Stimulated activated memory B cell treated with anti-CD40 and anti-IgM and Interleukin-4, amounts not matched to agents 10 μg/mL and 1 μg/mL and 100 μg/mL, for 72 hours (primary cell): ENCODE measurements around the gene CLCN1.
A peak's percentile ranks its signal among the peaks of the same experiment; 100 is the strongest.

Experiments used
- ATAC-seq: fragments of 150-1000 bp; cut with Tn5 transposase; 2 replicates; pipeline ENCODE4 v1.10.0; 2021
- H3K27ac Mint-ChIP-seq: one replicate; pipeline ENCODE4 v1.8.0; 2022; ENCODE audit warnings: mild to moderate bottlenecking, mixed read lengths
- H3K27me3 Mint-ChIP-seq: one replicate; pipeline ENCODE4 v1.8.0; 2022; ENCODE audit warnings: mixed read lengths
- H3K36me3 Mint-ChIP-seq: one replicate; pipeline ENCODE4 v1.8.0; 2022; ENCODE audit warnings: mixed read lengths
- H3K4me1 Mint-ChIP-seq: one replicate; pipeline ENCODE4 v1.8.0; 2022; ENCODE audit warnings: mixed read lengths
- H3K4me3 Mint-ChIP-seq: one replicate; pipeline ENCODE4 v1.8.0; 2022; ENCODE audit warnings: mild to moderate bottlenecking, moderate library complexity, mixed read lengths
- H3K9me3 Mint-ChIP-seq: one replicate; pipeline ENCODE4 v1.8.0; 2022; ENCODE audit warnings: mixed read lengths

CLCN1 gene

GRCh38 chr7:143399151-143399550 is 83.2 kb downstream of the CLCN1 start:
- Mint-ChIP-seq H3K9me3 (no peaks in the 10 kb centered on the region), H3K27ac (no peak overlapping the region), H3K4me1 (no peaks in the 10 kb centered on the region), H3K4me3 (no peak overlapping the region), H3K27me3 (no peaks in the 10 kb centered on the region), H3K36me3 (no peaks in the 10 kb centered on the region)
- peak; percentile 37 for ATAC-seq

- Mint-ChIP-seq H3K36me3 (no peaks in the 10 kb centered on the region), H3K4me1 (no peaks in the 10 kb centered on the region), H3K9me3 (no peaks in the 10 kb centered on the region), H3K27ac (no peak overlapping the region), H3K4me3 (no peak overlapping the region), H3K27me3 (no peaks in the 10 kb centered on the region)
- ATAC-seq, result no peak
These were observed 83.7 kb downstream of the CLCN1 start for GRCh38 chr7:143399642-143400041.

GRCh38 chr7:143401265-143401664 is 85.4 kb downstream of the CLCN1 start:
- H3K9me3 Mint-ChIP-seq, result no peaks in the 10 kb centered on the region
- H3K4me1 Mint-ChIP-seq, result no peaks in the 10 kb centered on the region
- H3K27me3 Mint-ChIP-seq, result no peaks in the 10 kb centered on the region
- ATAC-seq, result no peak
- no peaks in the 10 kb centered on the region for H3K36me3 Mint-ChIP-seq
- H3K4me3 Mint-ChIP-seq, result no peak overlapping the region
- H3K27ac Mint-ChIP-seq, result no peak overlapping the region
